Occipital lobe (tissue), 3 donors: ENCODE results near the gene ZNF37A. TPM values are rescaled to one million over a fixed set of nuclear protein-coding genes. Genes with fewer than 3 reads are reported as not detected.
"Not testable (repeated sequence)": the region's sequence is repeated elsewhere in the genome, so short reads cannot be mapped to it uniquely, and the experiment has no call there.

Source experiments
- DNase-seq: peaks from one replicate; lab custom pipeline; 2025; lab: John Stamatoyannopoulos, UW
- small RNA-seq: library from RNA; depleted of rRNA; stranded (forward); fragments of <200 nt; gene quantifications from one replicate; pipeline ENCODE3, GENCODE V24; 2014
- total RNA-seq: library from RNA; depleted of rRNA; stranded (reverse); fragments of >200 nt; gene quantifications from one replicate; pipeline ENCODE4 v1.2.3, GENCODE V29; 2014

The ZNF37A gene
- total RNA-seq, 1 donor from 2014 or later = 26.8 TPM

DNA sequence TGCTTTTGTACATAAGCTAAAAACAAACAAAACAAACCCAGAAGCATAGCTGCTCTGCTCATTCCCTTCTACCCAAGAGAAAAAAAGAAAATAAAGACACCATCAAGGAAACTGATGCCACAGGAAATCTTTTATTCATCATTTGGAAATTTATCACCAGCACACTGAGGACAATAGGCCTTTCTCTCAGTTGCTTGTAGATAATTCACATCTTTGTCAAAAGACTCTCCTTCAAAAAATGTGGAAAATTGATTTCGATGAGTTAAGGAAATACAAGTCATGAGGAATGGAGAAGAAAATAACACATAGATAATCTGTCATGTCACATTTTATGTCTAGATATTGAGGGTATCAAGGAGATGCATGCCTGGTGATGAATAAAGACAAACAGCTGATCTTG, 53.5 kb downstream of the ZNF37A start:
- DNase-seq = no peak

DNA sequence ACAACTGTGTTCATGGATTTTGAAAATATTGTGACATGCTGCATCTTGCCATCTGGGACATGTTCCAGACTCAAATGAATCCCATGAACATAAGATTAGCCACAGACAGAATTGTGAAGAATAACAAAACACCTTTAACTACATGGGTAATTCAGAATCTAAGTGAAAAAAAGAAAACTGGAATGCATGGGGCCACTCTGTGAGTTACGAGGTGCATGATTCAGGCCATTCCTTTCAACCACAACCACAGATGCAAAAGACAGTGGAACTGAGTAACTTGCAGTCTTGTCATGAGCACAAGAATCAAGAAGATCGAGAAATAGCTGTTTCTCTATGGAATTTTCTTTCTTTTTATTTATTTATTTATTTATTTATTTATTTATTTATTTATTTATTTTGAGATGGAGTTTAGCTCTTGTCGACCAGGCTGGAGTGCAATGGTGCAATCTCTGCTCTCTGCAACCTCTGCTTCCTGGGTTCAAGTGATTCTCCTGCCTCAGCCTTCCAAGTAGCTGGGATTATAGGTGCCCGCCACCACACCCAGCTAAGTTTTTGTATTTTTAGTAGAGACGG, 56.8 kb downstream of the ZNF37A start:
- not testable (repeated sequence) for DNase-seq

DNA sequence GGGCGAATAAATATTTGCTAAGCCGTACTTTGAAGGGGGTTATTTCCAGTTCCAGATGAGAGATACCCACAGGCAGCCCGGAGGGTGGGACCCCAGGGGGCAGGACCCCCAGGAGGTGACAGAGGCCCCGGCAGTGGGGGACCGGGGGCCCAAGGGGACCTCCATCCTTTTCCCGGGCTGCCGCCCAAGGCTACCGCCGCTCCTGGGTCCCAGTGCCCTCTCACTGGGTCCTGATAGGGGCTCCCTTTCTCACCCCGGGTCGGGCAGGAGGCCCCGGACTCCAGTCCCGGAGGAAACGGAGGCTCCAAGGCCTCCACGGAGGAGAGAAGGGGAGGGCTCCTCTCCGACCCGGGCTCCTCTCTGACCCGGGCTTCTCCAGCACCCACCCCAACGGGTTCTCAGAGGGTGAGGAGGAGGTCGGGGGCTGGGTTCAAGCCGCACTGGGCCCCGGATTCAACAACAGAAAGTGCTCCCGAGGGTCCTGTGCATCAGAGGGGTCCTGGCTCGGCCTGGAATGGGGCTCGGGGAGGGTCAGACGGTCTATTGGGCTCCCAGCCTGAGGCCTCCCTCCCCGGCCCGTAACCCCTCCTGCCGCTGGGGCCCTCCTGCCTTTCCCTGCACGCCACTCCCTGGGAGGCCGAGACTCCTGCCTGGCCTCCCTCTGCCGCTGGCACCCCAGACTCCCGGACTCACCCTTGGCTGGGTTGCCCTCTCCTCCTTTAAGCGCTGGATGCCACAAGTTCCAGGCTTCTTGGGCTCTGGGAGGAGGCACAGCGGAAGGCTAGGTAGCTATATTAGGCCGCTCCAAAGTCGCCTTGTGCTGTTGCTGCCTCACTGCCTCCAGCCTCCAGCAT, 62.5 kb downstream of the ZNF37A start:
- no peak for DNase-seq

DNA sequence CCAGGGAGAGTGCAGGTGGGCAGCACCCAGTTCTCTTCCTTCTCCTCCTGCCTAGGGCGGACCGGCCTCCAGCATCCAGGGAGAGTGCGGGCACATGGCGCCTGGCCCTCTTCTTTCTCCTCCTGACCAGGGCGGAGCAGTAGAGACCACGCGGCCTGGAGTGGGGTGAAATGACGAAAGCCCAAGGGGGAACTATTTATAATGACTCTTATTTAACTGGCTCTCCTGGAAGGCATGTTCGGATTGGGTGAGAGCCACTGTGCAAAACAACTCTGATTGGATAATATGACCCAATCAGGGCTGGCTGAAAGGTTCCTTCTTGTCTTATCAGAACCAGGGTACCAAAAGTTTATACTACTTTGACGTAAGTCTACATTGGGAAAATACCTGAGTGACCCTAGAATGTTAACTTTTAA, 63.1 kb downstream of the ZNF37A start:
- DNase-seq = no peak

DNA sequence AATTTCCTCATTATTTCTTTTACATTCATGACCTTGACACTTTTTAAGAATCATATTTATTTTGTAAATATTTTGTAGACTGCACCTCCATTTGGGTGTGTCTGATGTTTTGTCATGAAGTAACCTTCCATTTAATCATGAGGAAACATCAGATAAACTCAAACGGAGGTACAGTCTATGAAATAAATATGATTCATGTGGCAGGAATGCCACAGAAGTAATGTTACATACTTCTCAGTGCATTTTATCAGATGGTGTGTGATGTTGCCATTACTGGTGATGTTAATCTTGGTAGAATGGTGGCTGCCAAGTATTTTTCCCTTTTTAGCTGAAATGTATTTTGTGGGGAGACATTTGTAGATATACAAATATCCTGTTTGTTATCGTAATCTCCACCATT, 64.9 kb downstream of the ZNF37A start:
- no peak for DNase-seq

DNA sequence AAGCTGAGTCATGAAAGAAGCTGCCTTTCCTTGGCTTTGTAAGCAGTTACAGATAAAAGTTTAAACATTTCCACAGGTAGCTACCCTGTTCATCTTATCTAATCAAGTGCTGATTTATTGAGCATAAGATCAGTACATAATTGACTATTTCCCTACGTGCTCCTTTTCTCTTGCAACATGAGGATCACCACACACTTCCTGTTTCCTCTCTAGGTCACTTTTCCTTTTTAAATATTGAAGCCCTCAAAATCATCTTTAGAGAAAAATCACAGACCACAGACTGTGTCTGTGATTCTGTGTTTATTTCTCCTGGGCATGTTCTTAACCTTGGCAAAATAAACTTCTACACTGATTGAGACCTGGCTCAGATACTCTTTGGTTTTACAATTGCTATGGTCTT, 69.5 kb downstream of the ZNF37A start:
- DNase-seq = no peak

DNA sequence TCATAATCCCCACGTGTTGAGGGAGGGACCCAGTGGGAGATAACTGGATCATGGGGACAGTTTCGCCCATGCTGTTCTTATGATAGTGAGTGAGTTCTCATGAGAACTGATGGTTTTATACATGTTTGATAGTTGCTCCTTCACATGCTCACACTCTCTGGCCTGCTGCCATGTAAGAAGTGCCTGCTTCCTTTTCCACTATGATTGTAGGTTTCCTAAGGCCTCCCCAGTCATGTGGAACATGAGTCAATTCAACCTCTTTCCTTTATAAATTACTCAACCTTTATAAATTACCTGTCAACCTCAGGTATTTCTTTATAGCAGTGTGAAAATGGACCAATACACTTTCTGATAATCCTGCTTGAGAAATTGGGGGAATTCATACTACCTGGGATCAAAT, 80.2 kb downstream of the ZNF37A start:
- DNase-seq = no peak

DNA sequence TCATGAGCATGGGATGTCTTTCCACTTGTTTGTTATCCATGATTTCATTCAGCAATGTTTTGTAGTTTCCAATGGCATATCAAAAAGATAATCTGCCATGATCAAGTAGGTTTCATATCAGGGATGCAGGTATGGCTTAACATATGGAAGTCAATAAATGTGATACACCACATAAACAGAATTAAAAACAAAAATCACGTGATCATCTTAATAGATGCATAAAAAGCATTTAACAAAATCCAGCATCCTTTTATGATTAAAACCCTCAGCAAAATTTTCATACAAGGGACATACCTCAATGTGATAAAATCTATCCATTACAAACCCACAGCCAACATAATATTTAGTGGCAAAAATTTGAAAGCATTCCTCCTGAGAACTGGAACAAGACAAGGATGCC, 90.3 kb downstream of the ZNF37A start:
- no peak for DNase-seq

Small RNA genes lying within 50 kb of the gene (small RNA-seq; reads per million reads assigned to genes)
- not detected for gene AL117339.2
- gene AL161931.1 = not detected
- not detected for gene FXYD6P2

Other genes with a start within 250 kb of the ZNF37A start
- 67.4 TPM for gene ZNF248, start 236.7 kb upstream of the ZNF37A start, total RNA-seq
- 66.8 TPM for gene ZNF25, start 117.7 kb upstream of the ZNF37A start, total RNA-seq
- 70.5 TPM for gene ZNF33A, start 83.7 kb upstream of the ZNF37A start, total RNA-seq